Adipose tissue (tissue), 3 donors: ENCODE results near the gene NPPA. TPM values are rescaled to one million over a fixed set of nuclear protein-coding genes. Genes with fewer than 3 reads are reported as not detected.

ENCODE experiments used
- H3K27ac ChIP-seq: one replicate; pipeline ENCODE4 v1.5.1; 2013; ENCODE audit warnings: low read depth, low read length
- WGBS, 3 donors: extraction: QIAGEN DNeasy Blood & Tissue Kit; methylation state at CpG; one replicate each; pipeline ENCODE4 v1.1.7; 2013; 5-methylcytosine and 5-hydroxymethylcytosine counted together
- polyA plus RNA-seq, 3 donors: library from polyadenylated mRNA; stranded (reverse); fragments of 200-250 nt; gene quantifications; one replicate each; pipeline ENCODE4 v1.2.3, GENCODE V29; 2013
- donor health status: healthy with polysubstance abuse.
- donor health status: Bipolar disorder and iron deficiency.
- donor health status: healthy.

NPPA gene
- polyA plus RNA-seq, 3 donors = 0.42 to 40.6 (median 0.49) TPM

DNA sequence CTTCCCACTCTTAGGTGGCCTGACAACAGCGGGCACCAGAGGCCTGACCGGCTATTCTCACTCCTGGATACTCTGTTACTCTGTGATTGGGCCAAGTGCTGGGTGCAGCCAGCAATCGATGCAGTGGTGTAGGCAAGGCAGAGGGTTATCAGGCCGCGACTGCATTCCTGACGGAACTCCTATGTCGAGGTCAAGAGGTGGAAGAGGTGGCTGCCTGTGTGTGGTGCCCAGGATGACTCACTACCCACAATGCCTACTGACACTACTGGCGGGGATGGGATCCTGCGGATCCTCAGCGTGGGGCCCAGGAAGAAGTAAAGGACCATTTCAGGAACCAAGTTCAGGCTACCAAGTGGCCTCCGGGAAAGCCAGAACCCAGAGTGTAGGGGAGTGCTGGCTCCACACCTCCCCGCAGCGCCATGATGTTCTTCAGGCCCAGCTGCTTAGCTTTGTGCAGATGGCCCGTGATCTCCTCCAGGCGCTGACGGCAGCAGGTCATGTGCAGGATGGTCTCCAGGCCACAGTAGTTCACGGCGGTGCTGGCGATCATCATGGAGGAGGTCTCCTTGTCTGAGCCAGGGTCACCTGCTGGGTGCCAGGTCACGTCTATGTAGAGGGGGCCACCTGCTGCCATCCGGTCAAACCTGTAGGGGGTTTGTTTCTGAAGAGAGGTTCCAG is 46.7 kb downstream of the NPPA start:
- H3K27ac ChIP-seq = no peak overlapping the region
- WGBS, 3 donors = 88 to 92% (median 92%) methylated on average over 21 of the region's 21 CpGs

- H3K27ac ChIP-seq = no peak overlapping the region
- WGBS, 3 donors = 89 to 99% (median 96%) methylated on average over 8 of the region's 8 CpGs
Measured at GRCh38 chr1:11800391-11800755, 47.2 kb downstream of the NPPA start.

- 95 to 98% (median 97%) methylated on average over 9 of the region's 9 CpGs for WGBS, 3 donors
Measured at GRCh38 chr1:11799896-11800295, 47.7 kb downstream of the NPPA start.

DNA sequence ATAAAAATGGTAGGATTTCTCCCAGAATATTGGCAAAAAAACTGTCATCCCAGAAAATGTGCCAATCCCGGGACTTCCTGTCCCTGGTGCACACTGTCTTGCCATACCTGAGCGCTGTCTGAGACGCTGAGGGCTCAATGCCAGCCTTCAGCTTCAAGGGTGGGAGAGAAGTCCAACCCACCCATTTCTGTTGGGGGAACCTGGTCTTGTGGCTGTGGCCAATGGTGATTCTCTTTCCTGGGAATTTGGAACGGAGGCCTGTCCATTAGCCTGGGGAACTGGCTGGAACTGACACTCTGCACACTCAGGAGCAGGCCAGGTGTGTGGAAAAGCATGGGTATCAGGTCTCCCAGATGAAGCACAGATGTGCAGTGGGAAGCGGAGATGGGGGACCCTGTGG is 48.5 kb downstream of the NPPA start:
- no peak overlapping the region for H3K27ac ChIP-seq

More at GRCh38 chr1:11799896-11800295, 47.7 kb downstream of the NPPA start:
- H3K27ac ChIP-seq = no peak overlapping the region

DNA sequence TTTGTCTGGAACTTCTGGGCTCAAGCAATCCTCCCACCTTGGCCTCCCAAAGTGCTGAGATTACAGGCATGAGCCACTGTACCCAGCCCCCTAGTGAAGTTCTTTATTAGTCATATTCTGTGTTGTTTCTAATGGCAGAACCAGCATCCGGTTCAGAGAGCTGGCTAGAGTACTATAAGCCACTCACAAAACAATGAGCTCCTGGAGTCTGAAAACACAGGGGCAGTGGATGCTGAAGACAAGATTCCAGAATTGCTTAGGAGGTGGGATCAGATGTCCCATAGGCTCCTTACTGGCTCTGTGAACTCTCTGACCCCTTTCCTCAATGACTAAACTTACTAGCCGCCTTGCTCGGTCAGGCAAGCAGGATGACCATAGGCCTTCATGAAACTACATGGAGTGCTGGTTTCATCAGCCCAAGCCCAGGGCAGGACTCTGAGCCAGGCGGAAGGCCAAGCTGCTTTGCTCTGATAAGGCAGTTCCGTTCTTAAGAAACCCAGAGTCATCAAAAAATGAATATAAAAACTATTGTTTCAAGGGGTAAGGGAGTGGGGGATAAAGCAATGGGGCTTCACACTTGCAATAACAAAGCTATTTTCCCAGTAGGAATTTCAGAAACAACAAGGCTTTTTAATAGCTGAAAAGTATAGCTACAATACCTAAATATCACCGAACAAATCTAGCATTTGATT is 49.9 kb downstream of the NPPA start:
- 56 to 80% (median 63%) methylated on average over 6 of the region's 6 CpGs for WGBS, 3 donors
- H3K27ac ChIP-seq = no peak overlapping the region

More for the DNA sequence above, 48.5 kb downstream of the NPPA start:
- 96 to 98% (median 97%) methylated on average over 5 of the region's 5 CpGs for WGBS, 3 donors

- WGBS, 3 donors = 90 to 94% (median 91%) methylated on average over 15 of the region's 15 CpGs
- H3K27ac ChIP-seq = no peak overlapping the region
Measured at GRCh38 chr1:11796036-11796828, 51.4 kb downstream of the NPPA start.

Other genes with a start within 250 kb of the NPPA start
- 10 to 100 TPM in 1 of 3 donors, 1 to 10 TPM in 2; 1.5 to 45.9 (median 2.7) TPM for gene FBXO2, start 193.4 kb downstream of the NPPA start, polyA plus RNA-seq
- gene FBXO44, start 192.9 kb downstream of the NPPA start, polyA plus RNA-seq = 10 to 100 TPM in 1 of 3 donors, 1 to 10 TPM in 2; 7.3 to 17.6 (median 8.1) TPM
- 10 to 100 TPM in 2 of 3 donors, 1 to 10 TPM in 1; 9.3 to 15.7 (median 11.2) TPM for gene FBXO6, start 183.6 kb downstream of the NPPA start, polyA plus RNA-seq
- 10 to 100 TPM; 31.2 to 44.5 (median 43.7) TPM for gene MAD2L2, start 166.6 kb downstream of the NPPA start, polyA plus RNA-seq
- under 1 TPM; under 0.01 to 0.03 (median 0.01) TPM for gene DRAXIN, start 156.1 kb downstream of the NPPA start, polyA plus RNA-seq
- 10 to 100 TPM; 52.4 to 72.3 (median 63.3) TPM for gene AGTRAP, start 111.6 kb downstream of the NPPA start, polyA plus RNA-seq
- 1 to 10 TPM in 2 of 3 donors, under 1 TPM in 1; 0.83 to 2.7 (median 2.1) TPM for gene C1orf167, start 85.6 kb downstream of the NPPA start, polyA plus RNA-seq
- 10 to 100 TPM in 2 of 3 donors, 1 to 10 TPM in 1; 8.2 to 16.1 (median 14.0) TPM for gene MTHFR, start 41.8 kb downstream of the NPPA start, polyA plus RNA-seq
- gene CLCN6, start 41.6 kb downstream of the NPPA start, polyA plus RNA-seq = 10 to 100 TPM in 1 of 3 donors, 1 to 10 TPM in 2; 5.4 to 12.6 (median 6.3) TPM
- gene NPPB, start 11.2 kb upstream of the NPPA start, polyA plus RNA-seq = under 1 TPM in 2 of 3 donors, not detected in 1; 0.58 to 0.62 TPM
- 10 to 100 TPM; 19.2 to 38.2 (median 35.7) TPM for gene KIAA2013, start 78.6 kb upstream of the NPPA start, polyA plus RNA-seq
- 10 to 100 TPM; 46.7 to 71.4 (median 47.0) TPM for gene PLOD1, start 86.9 kb upstream of the NPPA start, polyA plus RNA-seq
- 10 to 100 TPM; 19.0 to 53.3 (median 50.5) TPM for gene MFN2, start 132.7 kb upstream of the NPPA start, polyA plus RNA-seq
- gene MIIP, start 171.7 kb upstream of the NPPA start, polyA plus RNA-seq = 10 to 100 TPM; 19.0 to 34.0 (median 29.4) TPM
- 1 to 10 TPM in 2 of 3 donors, under 1 TPM in 1; 0.40 to 3.8 (median 2.8) TPM for gene TNFRSF8, start 215.5 kb upstream of the NPPA start, polyA plus RNA-seq